Aorta (tissue), 5 donors: ENCODE measurements around the gene UNC93A. TPM values are rescaled to one million over a fixed set of nuclear protein-coding genes. Genes with fewer than 3 reads are reported as not detected.

Source experiments
- ATAC-seq: fragments of 200-7000 bp; cut with Tn5 transposase; one replicate; pipeline ENCODE4 v1.9.1; 2022; ENCODE audit warnings: moderate library complexity; ENCODE audit not compliant: low FRiP score
- DNase-seq, 2 donors: peaks; one replicate each; pipeline ENCODE4 v3.0.0-alpha.2; 2020
- H3K27ac ChIP-seq, 2 donors: one replicate each; pipeline ENCODE4 v1.5.1; 2013; ENCODE audit warnings: low read length in 2 of 2, mild to moderate bottlenecking in 2 of 2, moderate library complexity in 2 of 2, control low read depth in 1 of 2, inconsistent platforms in 1 of 2, low read depth in 1 of 2
- H3K27me3 ChIP-seq, 2 donors: one replicate each; pipeline ENCODE4 v1.6.1; 2013; ENCODE audit warnings: control low read depth in 1 of 2, low read length in 1 of 2, mild to moderate bottlenecking in 1 of 2, moderate library complexity in 1 of 2; ENCODE audit not compliant: insufficient read depth in 2 of 2, control insufficient read depth in 1 of 2
- H3K36me3 ChIP-seq, 2 donors: one replicate each; pipeline ENCODE4 v1.6.1; 2013; ENCODE audit warnings: control low read depth in 1 of 2, low read length in 1 of 2, mild to moderate bottlenecking in 1 of 2; ENCODE audit not compliant: insufficient read depth in 2 of 2, control insufficient read depth in 1 of 2
- H3K4me1 ChIP-seq, 2 donors: one replicate each; pipeline ENCODE4 v1.6.1; 2013; ENCODE audit warnings: low read length in 2 of 2, control low read depth in 1 of 2, mild to moderate bottlenecking in 1 of 2, moderate library complexity in 1 of 2; ENCODE audit not compliant: insufficient read depth in 2 of 2, control insufficient read depth in 1 of 2
- H3K4me3 ChIP-seq, 2 donors: one replicate each; pipeline ENCODE4 v1.5.1; 2013; ENCODE audit warnings: low read length in 2 of 2, control low read depth in 1 of 2, mild to moderate bottlenecking in 1 of 2
- H3K9me3 ChIP-seq: one replicate; pipeline ENCODE4 v1.6.1; 2013; ENCODE audit warnings: mild to moderate bottlenecking, low read length; ENCODE audit not compliant: control insufficient read depth
- WGBS, 2 donors: extraction: QIAGEN DNeasy Blood & Tissue Kit; methylation state at CpG; one replicate each; pipeline ENCODE4 v1.1.7; 2013; 5-methylcytosine and 5-hydroxymethylcytosine counted together
- intact Hi-C, 2 donors: fragments of 100-400 bp; cut with DNase I; formaldehyde crosslinking; loops; one replicate each; pipeline versions ENCODE4 v1.14.2 to v1.15.0; 2022
- polyA plus RNA-seq, 2 donors: library from polyadenylated mRNA; stranded (reverse); fragments of 200-250 nt; gene quantifications; one replicate each; pipeline ENCODE4 v1.2.3, GENCODE V29; 2013
- total RNA-seq, 2 donors: library from RNA; stranded (reverse); fragmentation: NEBNext Ultra II Directional; extraction: Animal tissue kit (Norgen Biotek cat#: 25700); gene quantifications; one replicate each; pipeline ENCODE4 v1.2.1, GENCODE V29; 2021
- donor health status: healthy with polysubstance abuse.
- donor health status: Bipolar disorder and iron deficiency.
- donor health status: DM: no; HTN: no; CAD: no.
- donor health status: DM: no; HTN: no; CAD: no.
- donor health status: DM: yes; HTN: yes; CAD: no.

UNC93A gene
- total and polyA plus RNA-seq, 4 donors, result not detected

GRCh38 chr6:167295495-167296292, 4.6 kb downstream of the UNC93A start:
- ATAC-seq (no peak), DNase-seq (no peak)
- 94 to 96% methylated on average over 27 to 43 of the region's 43 CpGs for WGBS, 2 donors
- Histone ChIP-seq H3K27ac (no peak overlapping the region), H3K27me3 (no peaks in the 10 kb centered on the region), H3K4me3 (no peak overlapping the region), H3K9me3 (peaks cover 1% of the 10 kb centered on the region), H3K36me3 (no peaks in the 10 kb centered on the region), H3K4me1 (no peaks in the 10 kb centered on the region)
- intact Hi-C loops, result no loop called here

- no peaks in the 10 kb centered on the region for H3K4me1 ChIP-seq
- H3K36me3 ChIP-seq, result no peaks in the 10 kb centered on the region
- intact Hi-C loops, result no loop called here
- H3K27me3 ChIP-seq, result no peaks in the 10 kb centered on the region
- ATAC-seq (no peak), DNase-seq (no peak)
- WGBS, 2 donors, result 94% methylated on average over 5 of the region's 5 CpGs
- no peak overlapping the region for H3K4me3 ChIP-seq
- no peak overlapping the region for H3K27ac ChIP-seq
- peaks cover 1% of the 10 kb centered on the region for H3K9me3 ChIP-seq
Observed at GRCh38 chr6:167296293-167296690, 5.2 kb downstream of the UNC93A start.

GRCh38 chr6:167296902-167297301, 5.8 kb downstream of the UNC93A start:
- Histone ChIP-seq H3K27me3 (no peaks in the 10 kb centered on the region), H3K4me3 (no peak overlapping the region), H3K27ac (no peak overlapping the region), H3K9me3 (peaks cover 1% of the 10 kb centered on the region), H3K4me1 (no peaks in the 10 kb centered on the region), H3K36me3 (no peaks in the 10 kb centered on the region)
- intact Hi-C loops, result no loop called here
- no peak for DNase-seq
- 86 to 87% methylated on average over 7 of the region's 7 CpGs for WGBS, 2 donors
- ATAC-seq, result no peak

GRCh38 chr6:167298127-167298526, 7.0 kb downstream of the UNC93A start:
- Histone ChIP-seq H3K36me3 (no peaks in the 10 kb centered on the region), H3K27me3 (no peaks in the 10 kb centered on the region), H3K4me3 (no peak overlapping the region), H3K4me1 (no peaks in the 10 kb centered on the region), H3K9me3 (peaks cover 1% of the 10 kb centered on the region), H3K27ac (no peak overlapping the region)
- ATAC-seq (no peak), DNase-seq (no peak)
- WGBS, 2 donors, result 81 to 83% methylated on average over 4 of the region's 4 CpGs
- intact Hi-C loops, result no loop called here

GRCh38 chr6:167299641-167300308, 8.7 kb downstream of the UNC93A start:
- WGBS, 2 donors, result 86 to 87% methylated on average over 16 of the region's 16 CpGs
- no peak overlapping the region for H3K4me3 ChIP-seq
- DNase-seq, result no peak

GRCh38 chr6:167300902-167301777, 10.0 kb downstream of the UNC93A start:
- Histone ChIP-seq H3K27ac (no peak overlapping the region), H3K36me3 (no peaks in the 10 kb centered on the region), H3K4me3 (no peak overlapping the region), H3K4me1 (no peaks in the 10 kb centered on the region), H3K9me3 (peaks cover 1% of the 10 kb centered on the region), H3K27me3 (no peaks in the 10 kb centered on the region)
- 84 to 86% methylated on average over 9 of the region's 9 CpGs for WGBS, 2 donors
- intact Hi-C loops, result no loop called here
- no peak for ATAC-seq
- DNase-seq, result no peak

More at GRCh38 chr6:167299641-167300308, 8.7 kb downstream of the UNC93A start:
- ATAC-seq, result no peak
- Histone ChIP-seq H3K4me1 (no peaks in the 10 kb centered on the region), H3K9me3 (peaks cover 1% of the 10 kb centered on the region), H3K27me3 (no peaks in the 10 kb centered on the region), H3K27ac (no peak overlapping the region), H3K36me3 (no peaks in the 10 kb centered on the region)
- intact Hi-C loops, result no loop called here

GRCh38 chr6:167302074-167302473, 11.0 kb downstream of the UNC93A start:
- DNase-seq (no peak), ATAC-seq (no peak)
- Histone ChIP-seq H3K4me3 (no peak overlapping the region), H3K9me3 (peaks cover 1% of the 10 kb centered on the region), H3K27ac (no peak overlapping the region), H3K4me1 (no peaks in the 10 kb centered on the region), H3K36me3 (no peaks in the 10 kb centered on the region), H3K27me3 (no peaks in the 10 kb centered on the region)
- 62 to 67% methylated on average over 9 of the region's 9 CpGs for WGBS, 2 donors
- intact Hi-C loops, result no loop called here

- H3K4me1 ChIP-seq, result no peaks in the 10 kb centered on the region
- ATAC-seq (no peak), DNase-seq (no peak)
- H3K27me3 ChIP-seq, result no peaks in the 10 kb centered on the region
- intact Hi-C loops, result no loop called here
- peaks cover under 1% of the 10 kb centered on the region for H3K9me3 ChIP-seq
- no peak overlapping the region for H3K27ac ChIP-seq
- no peak overlapping the region for H3K4me3 ChIP-seq
- no peaks in the 10 kb centered on the region for H3K36me3 ChIP-seq
- 71 to 81% methylated on average over 13 of the region's 13 CpGs for WGBS, 2 donors
Observed at GRCh38 chr6:167302796-167303195, 11.7 kb downstream of the UNC93A start.
